ENCODE measurements around the gene GSTA5. TPM values are rescaled to one million over a fixed set of nuclear protein-coding genes. Genes with fewer than 3 reads are reported as not detected.

GSTA5 gene
- total and polyA plus RNA-seq, 2 of the 8 experiments (the other 6 are each of a cell fraction or from before 2014, with no cell fraction given), result not detected

GRCh38 chr6:52890018-52890417 lies 49.4 kb upstream of the GSTA5 start (continued):
- TF ChIP-seq BRCA1 (IDR thresholded peaks at IDR 0.05; ENCODE audit: low read depth, low read length) (no peak), SP2 (IDR thresholded peaks at IDR 0.05; ENCODE audit: low read length) (no peak), CREB1 (IDR thresholded peaks at IDR 0.05) (no peak)
